Measurements from ENCODE around the gene SPAAR. TPM values are rescaled to one million over a fixed set of nuclear protein-coding genes. Genes with fewer than 3 reads are reported as not detected.

The SPAAR gene
- total and polyA plus RNA-seq, 7 donors = 0.82 to 5.5 (median 2.5) TPM; not detected in 2

DNA sequence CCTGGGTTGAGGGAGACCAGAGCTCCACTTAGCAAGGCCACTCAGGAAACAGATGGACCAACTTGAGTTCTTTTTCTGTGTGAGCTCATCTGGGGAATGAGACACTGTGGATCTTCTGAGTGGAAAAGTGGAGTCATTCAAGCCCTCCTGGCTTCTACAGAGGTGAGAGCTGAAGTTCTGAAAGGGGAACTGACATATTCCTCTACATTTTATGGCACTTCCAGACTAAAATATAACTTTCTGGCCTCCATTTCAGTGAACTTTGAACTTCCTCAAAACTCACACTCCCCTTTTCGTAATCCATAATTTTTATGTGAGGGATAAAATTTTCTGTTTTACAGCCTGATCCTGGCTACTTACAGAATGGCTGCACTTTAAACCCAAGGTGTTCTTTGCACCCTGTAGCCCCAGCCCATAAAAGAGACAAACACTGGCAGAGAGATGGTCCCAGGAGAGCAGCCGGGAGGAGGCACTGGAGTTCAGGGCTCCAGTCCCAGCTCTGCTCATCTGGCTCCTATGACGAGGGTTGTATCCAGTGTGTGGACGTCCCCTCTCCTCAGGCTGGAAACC, 10.8 kb downstream of the SPAAR start:
- no peak for DNase-seq
- H3K9me3 ChIP-seq = no peaks in the 10 kb centered on the region
- 21 to 60% methylated on average over 4 of the region's 4 CpGs for WGBS, 2 donors
- H3K4me1 ChIP-seq = peaks cover 0 to 20% (median 15%) of the 10 kb centered on the region in 4 donors
- peak overlapping the region; percentile 38 to 48 (median 40) for H3K27ac ChIP-seq
- TF ChIP-seq EP300 (IDR thresholded peaks at IDR 0.05) (no peak), POLR2A (IDR thresholded peaks at IDR 0.05) (no peak), POLR2AphosphoS5 (IDR thresholded peaks at IDR 0.05) (peak in 2 of 4 donors; percentile 26 to 31)
- TF ChIP-seq, protein P1, sequence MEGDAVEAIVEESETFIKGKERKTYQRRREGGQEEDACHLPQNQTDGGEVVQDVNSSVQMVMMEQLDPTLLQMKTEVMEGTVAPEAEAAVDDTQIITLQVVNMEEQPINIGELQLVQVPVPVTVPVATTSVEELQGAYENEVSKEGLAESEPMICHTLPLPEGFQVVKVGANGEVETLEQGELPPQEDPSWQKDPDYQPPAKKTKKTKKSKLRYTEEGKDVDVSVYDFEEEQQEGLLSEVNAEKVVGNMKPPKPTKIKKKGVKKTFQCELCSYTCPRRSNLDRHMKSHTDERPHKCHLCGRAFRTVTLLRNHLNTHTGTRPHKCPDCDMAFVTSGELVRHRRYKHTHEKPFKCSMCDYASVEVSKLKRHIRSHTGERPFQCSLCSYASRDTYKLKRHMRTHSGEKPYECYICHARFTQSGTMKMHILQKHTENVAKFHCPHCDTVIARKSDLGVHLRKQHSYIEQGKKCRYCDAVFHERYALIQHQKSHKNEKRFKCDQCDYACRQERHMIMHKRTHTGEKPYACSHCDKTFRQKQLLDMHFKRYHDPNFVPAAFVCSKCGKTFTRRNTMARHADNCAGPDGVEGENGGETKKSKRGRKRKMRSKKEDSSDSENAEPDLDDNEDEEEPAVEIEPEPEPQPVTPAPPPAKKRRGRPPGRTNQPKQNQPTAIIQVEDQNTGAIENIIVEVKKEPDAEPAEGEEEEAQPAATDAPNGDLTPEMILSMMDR (IDR thresholded peaks at IDR 0.05) = no peak
- no peaks in the 10 kb centered on the region for H3K36me3 ChIP-seq
- no peak overlapping the region for H3K4me3 ChIP-seq
- H3K27me3 ChIP-seq = no peaks in the 10 kb centered on the region
- intact Hi-C loops (cut with DNase I) = no loop called here

DNA sequence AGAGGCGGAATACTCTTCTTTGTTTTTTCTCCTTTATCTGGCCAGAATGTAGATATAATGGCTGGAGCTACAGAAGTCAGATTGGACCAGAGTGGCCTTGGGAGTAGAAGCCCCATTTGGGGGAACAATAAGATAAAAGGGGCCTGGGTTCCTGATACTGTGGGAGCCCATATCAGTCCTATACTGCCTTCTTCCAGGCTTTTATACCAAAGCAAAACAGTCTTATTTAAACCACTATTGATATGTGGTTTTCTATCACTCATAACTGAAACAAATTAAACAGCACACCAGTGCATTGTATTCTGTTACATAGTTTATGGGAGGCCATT, 14.3 kb downstream of the SPAAR start:
- H3K27me3 ChIP-seq = no peaks in the 10 kb centered on the region
- no peak for TF ChIP-seq POLR2AphosphoS5 (IDR thresholded peaks at IDR 0.05)
- TF ChIP-seq, protein P1 (IDR thresholded peaks at IDR 0.05) = no peak
- TF ChIP-seq POLR2A (IDR thresholded peaks at IDR 0.05) = no peak
- TF ChIP-seq EP300 (IDR thresholded peaks at IDR 0.05) = no peak
- no peaks in the 10 kb centered on the region for H3K9me3 ChIP-seq
- no peak overlapping the region for H3K4me3 ChIP-seq
- no peak for DNase-seq
- H3K36me3 ChIP-seq = no peaks in the 10 kb centered on the region
- peaks cover 0 to 20% (median 15%) of the 10 kb centered on the region in 4 donors for H3K4me1 ChIP-seq
- WGBS, 2 donors = 99% methylated on average over 1 of the region's 1 CpG
- H3K27ac ChIP-seq = peak overlapping the region; percentile 60 to 79 (median 70)
- intact Hi-C loops (cut with DNase I) = no loop called here

DNA sequence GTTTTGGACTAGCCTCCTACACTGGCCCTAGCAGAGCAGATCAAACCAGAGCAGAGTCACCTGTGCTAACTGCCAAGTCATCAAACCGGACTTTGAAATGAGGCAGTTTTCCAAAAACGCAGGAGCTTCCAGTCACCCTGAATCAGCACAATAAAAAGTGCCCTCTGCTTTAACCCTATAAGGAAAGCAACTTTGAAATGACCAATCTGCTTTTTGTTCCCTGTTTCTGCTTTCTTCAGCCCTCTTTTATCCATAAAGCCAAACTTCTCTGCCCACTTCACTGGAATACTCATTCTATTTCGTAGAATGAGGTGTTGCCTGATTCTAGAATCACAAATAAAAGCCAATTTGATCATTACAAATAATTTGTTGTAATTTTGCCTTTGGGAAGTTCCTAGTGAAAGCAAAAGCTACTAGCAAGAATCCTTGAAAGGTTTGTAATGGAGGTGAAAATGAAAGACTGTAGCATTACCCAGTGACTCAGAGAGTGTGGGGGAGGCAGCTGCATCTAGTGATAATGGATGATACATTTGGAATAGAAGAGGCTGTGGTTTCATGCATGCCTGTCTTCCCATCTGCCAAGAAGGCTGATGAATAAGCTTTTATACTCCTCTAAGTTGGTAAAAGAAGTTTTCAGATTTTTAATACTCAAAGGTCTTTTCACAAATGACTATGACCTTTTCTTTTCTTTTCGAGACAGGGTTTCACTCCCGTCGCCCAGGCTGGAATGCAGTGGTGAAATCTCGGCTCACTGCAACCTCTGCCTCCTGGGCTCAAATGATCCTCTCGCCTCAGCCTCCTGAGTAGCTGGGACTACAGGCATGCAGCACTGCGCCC, 14.9 kb downstream of the SPAAR start:
- intact Hi-C loops (cut with DNase I) = no loop called here
- DNase-seq = no peak
- Histone ChIP-seq H3K9me3 (no peaks in the 10 kb centered on the region), H3K27me3 (no peaks in the 10 kb centered on the region), H3K4me3 (no peak overlapping the region), H3K36me3 (no peaks in the 10 kb centered on the region), H3K27ac (peak overlapping the region; percentile 60 to 79 (median 70)), H3K4me1 (peaks cover 0 to 20% (median 15%) of the 10 kb centered on the region in 4 donors)
- 64 to 74% methylated on average over 9 of the region's 9 CpGs for WGBS, 2 donors
- TF ChIP-seq EP300 (IDR thresholded peaks at IDR 0.05) (no peak), POLR2AphosphoS5 (IDR thresholded peaks at IDR 0.05) (peak in 1 of 4 donors; percentile 7)
- TF ChIP-seq, protein P1 (IDR thresholded peaks at IDR 0.05) = no peak

DNA sequence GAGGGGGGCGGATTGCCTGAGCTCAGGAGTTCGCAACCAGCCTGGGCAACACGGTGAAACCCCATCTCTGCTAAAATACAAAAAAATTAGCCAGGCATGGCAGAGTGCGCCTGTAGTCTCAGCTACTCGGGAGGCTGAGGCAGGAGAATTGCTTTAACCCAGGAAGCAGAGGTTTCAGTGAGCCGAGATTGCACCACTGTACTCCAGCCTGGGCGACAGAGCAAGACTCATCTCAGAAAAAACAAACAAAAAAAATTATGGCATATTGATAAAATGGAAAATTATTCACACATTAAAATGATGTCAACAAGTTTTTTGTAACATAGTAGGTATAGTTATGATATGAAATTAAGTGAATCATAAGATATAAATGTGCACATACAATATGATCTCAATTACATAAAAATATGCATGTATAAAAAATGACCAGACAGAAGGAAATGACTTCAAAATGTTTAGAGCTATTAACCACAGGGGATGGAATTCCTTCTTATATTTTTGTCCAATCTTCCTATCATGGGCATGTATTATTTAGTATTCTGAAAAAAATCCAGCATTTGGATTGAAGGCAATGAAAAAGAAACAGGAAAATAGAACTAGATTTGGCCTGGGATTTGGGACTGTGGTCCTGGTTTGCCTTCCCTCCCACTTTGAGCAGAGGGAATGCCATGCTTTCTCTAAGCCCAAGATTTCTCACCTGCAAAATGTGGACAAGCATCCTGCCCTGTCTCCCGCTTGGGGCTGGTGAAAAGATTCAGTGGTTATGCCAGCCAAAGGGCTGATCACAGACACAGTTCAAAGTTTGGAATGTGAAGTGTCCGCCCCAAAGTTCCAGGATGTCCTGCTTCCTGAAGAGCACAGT, 19.5 kb downstream of the SPAAR start:
- intact Hi-C loops (cut with DNase I) = no loop called here
- Histone ChIP-seq H3K36me3 (no peaks in the 10 kb centered on the region), H3K9me3 (no peaks in the 10 kb centered on the region), H3K27ac (no peak overlapping the region), H3K4me1 (peaks cover 0 to 12% (median 10%) of the 10 kb centered on the region in 4 donors), H3K27me3 (no peaks in the 10 kb centered on the region), H3K4me3 (no peak overlapping the region)
- WGBS, 2 donors = 75 to 86% methylated on average over 9 of the region's 9 CpGs
- TF ChIP-seq POLR2AphosphoS5 (IDR thresholded peaks at IDR 0.05) (no peak), EP300 (IDR thresholded peaks at IDR 0.05) (no peak), POLR2A (IDR thresholded peaks at IDR 0.05) (no peak)
- TF ChIP-seq, protein P1 (IDR thresholded peaks at IDR 0.05) = no peak
- no peak for DNase-seq
